Measurements from ENCODE around the gene CST7. TPM values are rescaled to one million over a fixed set of nuclear protein-coding genes. Genes with fewer than 3 reads are reported as not detected.
A peak's percentile ranks its signal among the peaks of the same experiment; 100 is the strongest.

The CST7 gene
- total RNA-seq, 2 experiments from 2014 or later, result 81.8 to 83.1 TPM

GRCh38 chr20:24987244-24987643, 38.2 kb downstream of the CST7 start:
- POLR2A ChIA-PET, result no interaction called here
- Mint-ChIP-seq H3K36me3 (peaks cover 24% of the 10 kb centered on the region), H3K27ac (peak overlapping the region; percentile 47), H3K4me3 (no peak overlapping the region), H3K4me1 (ENCODE audit: low read depth) (peaks cover 71% of the 10 kb centered on the region), H3K9me3 (no peaks in the 10 kb centered on the region), H3K27me3 (no peaks in the 10 kb centered on the region)
- intact Hi-C loops (cut with micrococcal nuclease), result no loop called here
- CTCF ChIA-PET, result interaction anchor here (0.6 kb wide), 1 partner anchor 36 kb away, joined by 3 read pairs; no protein-coding TSS in a partner anchor
- DNase-seq, result peak; percentile 34

DNA sequence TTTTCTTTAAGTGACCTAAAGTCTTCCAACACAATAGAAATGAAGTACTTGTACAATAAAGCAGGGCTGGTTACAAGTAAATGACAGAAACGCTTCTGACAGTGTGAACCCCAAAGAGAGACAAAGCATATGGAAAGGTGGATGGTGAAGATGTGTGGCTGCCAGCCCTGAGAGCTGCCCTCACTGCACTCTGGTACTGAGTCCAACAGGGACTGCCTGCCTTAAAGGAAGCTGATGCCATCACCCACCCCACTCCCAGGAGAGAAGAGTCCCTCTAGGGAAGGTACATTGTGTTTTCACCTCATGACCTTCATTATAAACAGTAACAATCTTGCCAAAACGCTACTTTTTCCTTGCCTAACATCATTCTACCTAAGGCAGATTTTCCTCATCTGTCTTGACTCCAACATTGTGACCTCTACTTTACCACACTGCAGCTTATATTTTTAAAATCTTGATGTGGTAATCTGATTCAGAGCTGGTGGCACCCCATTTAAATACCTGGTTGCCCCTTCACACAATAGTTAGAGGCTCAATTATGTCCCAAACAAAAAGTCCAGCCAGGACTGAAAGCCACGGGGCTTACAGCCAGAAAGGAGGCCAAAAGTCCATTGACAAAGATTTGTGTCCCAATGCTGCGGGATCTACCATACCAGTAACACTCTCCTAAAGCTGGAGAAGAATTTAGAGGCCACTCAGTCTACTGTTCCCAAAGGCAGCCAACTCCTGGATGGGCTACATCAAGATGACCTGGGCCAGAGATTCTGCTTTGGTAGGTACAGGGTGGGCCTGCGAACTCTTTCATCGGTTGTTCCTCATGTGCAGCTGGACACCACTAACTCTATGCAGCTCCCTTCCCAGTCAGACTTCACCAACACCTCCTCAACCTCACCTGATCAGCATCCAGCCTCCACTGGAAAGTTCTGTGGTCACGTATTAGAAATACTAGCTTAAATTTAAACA, 39.1 kb downstream of the CST7 start:
- POLR2A ChIA-PET, result interaction anchor here (1.0 to 1.2 kb wide), 2 partner anchors 40 to 69 kb away, joined by 3 to 5 read pairs; partner anchors contain the start of gene ACSS1

GRCh38 chr20:24989162-24989561, 40.1 kb downstream of the CST7 start:
- DNase-seq, result no peak
- H3K9me3 Mint-ChIP-seq, result no peaks in the 10 kb centered on the region
- intact Hi-C loops (cut with micrococcal nuclease), result no loop called here
- H3K4me3 Mint-ChIP-seq, result no peak overlapping the region
- H3K4me1 Mint-ChIP-seq (ENCODE audit: low read depth), result peaks cover 80% of the 10 kb centered on the region
- ChIA-PET POLR2A (interaction anchor here (1.0 to 1.2 kb wide), 2 partner anchors 41 to 68 kb away, joined by 3 to 5 read pairs; partner anchors contain the start of gene ACSS1), CTCF (interaction anchor here (0.7 kb wide), 1 partner anchor 394 kb away, joined by 3 read pairs; no protein-coding TSS in a partner anchor)
- H3K27me3 Mint-ChIP-seq, result no peaks in the 10 kb centered on the region
- H3K27ac Mint-ChIP-seq, result no peak overlapping the region
- peaks cover 7% of the 10 kb centered on the region for H3K36me3 Mint-ChIP-seq

More for the DNA sequence above, 39.1 kb downstream of the CST7 start:
- Mint-ChIP-seq H3K4me3 (no peak overlapping the region), H3K36me3 (peaks cover 15% of the 10 kb centered on the region), H3K27me3 (no peaks in the 10 kb centered on the region), H3K9me3 (no peaks in the 10 kb centered on the region), H3K4me1 (ENCODE audit: low read depth) (peaks cover 72% of the 10 kb centered on the region), H3K27ac (peak overlapping the region; percentile 9)
- CTCF ChIA-PET, result no interaction called here
- intact Hi-C loops (cut with micrococcal nuclease), result no loop called here
- DNase-seq, result no peak

DNA sequence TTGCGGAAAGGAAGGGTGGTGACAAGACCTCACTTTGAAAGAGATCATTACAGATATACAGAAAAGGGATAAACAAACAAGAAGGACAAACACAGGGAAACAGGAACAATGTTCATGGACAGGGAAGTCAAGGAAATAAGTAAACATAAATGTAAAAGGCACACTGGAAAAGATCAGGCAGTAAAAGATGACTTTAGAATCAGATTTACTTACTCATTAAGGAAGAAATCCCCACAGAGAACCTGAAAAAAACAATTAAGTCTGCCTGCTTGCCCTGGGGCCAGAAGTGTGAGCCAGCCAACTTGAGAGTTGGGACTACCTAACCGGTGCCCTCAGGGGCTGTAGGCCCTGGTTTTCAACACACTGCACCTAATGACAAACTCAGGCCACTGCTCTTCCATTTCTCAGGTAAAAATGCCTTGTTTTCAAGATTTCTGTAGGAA, 41.8 kb downstream of the CST7 start:
- peak overlapping the region; percentile 95 for H3K4me3 Mint-ChIP-seq
- DNase-seq, result no peak
- ChIA-PET CTCF (no interaction called here), POLR2A (no interaction called here)
- intact Hi-C loops (cut with micrococcal nuclease), result loop anchor here (5.0 to 10.0 kb wide), 2 partner anchors 324 to 401 kb away; partner anchors contain the start of gene ABHD12
- H3K4me1 Mint-ChIP-seq (ENCODE audit: low read depth), result peaks cover 73% of the 10 kb centered on the region
- H3K36me3 Mint-ChIP-seq, result peaks cover 6% of the 10 kb centered on the region
- no peak overlapping the region for H3K27ac Mint-ChIP-seq
- no peaks in the 10 kb centered on the region for H3K9me3 Mint-ChIP-seq
- H3K27me3 Mint-ChIP-seq, result no peaks in the 10 kb centered on the region

DNA sequence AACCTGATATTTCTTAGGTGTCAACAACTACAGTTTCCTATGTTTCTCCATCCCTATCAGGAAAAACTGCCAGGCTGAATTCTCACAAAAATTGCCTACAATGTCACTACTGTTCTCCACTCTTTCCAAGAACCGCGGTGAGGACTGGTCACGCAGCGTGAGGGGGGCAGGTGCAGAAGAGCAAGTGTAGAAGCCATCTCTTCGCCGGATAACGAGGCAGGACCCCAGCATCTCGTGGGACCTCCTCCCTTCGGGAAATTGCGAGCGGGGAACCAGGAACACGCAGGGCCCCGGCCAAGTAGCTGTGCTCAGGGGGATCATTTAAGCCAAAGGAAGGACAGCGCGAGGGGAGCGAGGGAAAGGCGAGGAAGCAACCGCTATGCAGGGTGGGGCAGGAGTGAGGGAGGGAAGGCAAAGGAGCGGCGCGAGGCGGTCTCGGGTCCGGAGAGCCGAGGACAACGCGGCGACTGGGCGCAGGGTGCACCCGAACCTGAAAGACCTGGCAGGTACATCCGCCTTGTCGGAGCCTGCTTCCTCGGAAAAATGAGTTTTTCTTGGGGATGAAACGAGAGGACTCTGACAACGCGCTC, 42.9 kb downstream of the CST7 start:
- Mint-ChIP-seq H3K27ac (peak overlapping the region; percentile 87), H3K27me3 (no peaks in the 10 kb centered on the region), H3K9me3 (no peaks in the 10 kb centered on the region), H3K4me3 (peak overlapping the region; percentile 95), H3K4me1 (ENCODE audit: low read depth) (peaks cover 61% of the 10 kb centered on the region), H3K36me3 (peaks cover 6% of the 10 kb centered on the region)
- peak; percentile 36 for DNase-seq
- CTCF ChIA-PET, result interaction anchor here (0.6 to 4.7 kb wide), 3 partner anchors 66 to 203 kb away, joined by 3 to 92 read pairs (median 4); no protein-coding TSS in a partner anchor
- POLR2A ChIA-PET, result interaction anchor here (1.3 kb wide), 1 partner anchor 255 kb away, joined by 3 read pairs; no protein-coding TSS in a partner anchor
- intact Hi-C loops (cut with micrococcal nuclease), result loop anchor here (1.0 to 10.0 kb wide), 9 partner anchors 43 to 705 kb away; partner anchors contain the start of genes ABHD12, ACSS1, CST7 and ENTPD6

- Mint-ChIP-seq H3K4me3 (peak within 1 kb of the TSS; percentile 95), H3K27ac (peak within 1 kb of the TSS; percentile 87), H3K4me1 (ENCODE audit: low read depth) (peaks cover 54% of the 10 kb centered on the region), H3K36me3 (peaks cover 3% of the 10 kb centered on the region), H3K27me3 (no peaks in the 10 kb centered on the region), H3K9me3 (no peaks in the 10 kb centered on the region)
- POLR2A ChIA-PET, result interaction anchor here (0.8 to 1.3 kb wide), 2 partner anchors 66 to 255 kb away, joined by 3 read pairs; partner anchors contain the start of gene ACSS1
- CTCF ChIA-PET, result interaction anchor here (0.8 to 4.7 kb wide), 6 partner anchors 65 to 412 kb away, joined by 3 to 92 read pairs (median 12); partner anchors contain the start of gene ACSS1
- intact Hi-C loops (cut with micrococcal nuclease), result loop anchor here (1.0 to 10.0 kb wide), 9 partner anchors 44 to 704 kb away; partner anchors contain the start of genes ABHD12, ACSS1, CST7 and ENTPD6
- peak; percentile 97 for DNase-seq
Observed at GRCh38 chr20:24992487-24993205, 43.6 kb downstream of the CST7 start, which contains the start of gene APMAP. APMAP (minus strand) TSS chr20:24992751; CDS start chr20:24992688, 63 bp downstream.

DNA sequence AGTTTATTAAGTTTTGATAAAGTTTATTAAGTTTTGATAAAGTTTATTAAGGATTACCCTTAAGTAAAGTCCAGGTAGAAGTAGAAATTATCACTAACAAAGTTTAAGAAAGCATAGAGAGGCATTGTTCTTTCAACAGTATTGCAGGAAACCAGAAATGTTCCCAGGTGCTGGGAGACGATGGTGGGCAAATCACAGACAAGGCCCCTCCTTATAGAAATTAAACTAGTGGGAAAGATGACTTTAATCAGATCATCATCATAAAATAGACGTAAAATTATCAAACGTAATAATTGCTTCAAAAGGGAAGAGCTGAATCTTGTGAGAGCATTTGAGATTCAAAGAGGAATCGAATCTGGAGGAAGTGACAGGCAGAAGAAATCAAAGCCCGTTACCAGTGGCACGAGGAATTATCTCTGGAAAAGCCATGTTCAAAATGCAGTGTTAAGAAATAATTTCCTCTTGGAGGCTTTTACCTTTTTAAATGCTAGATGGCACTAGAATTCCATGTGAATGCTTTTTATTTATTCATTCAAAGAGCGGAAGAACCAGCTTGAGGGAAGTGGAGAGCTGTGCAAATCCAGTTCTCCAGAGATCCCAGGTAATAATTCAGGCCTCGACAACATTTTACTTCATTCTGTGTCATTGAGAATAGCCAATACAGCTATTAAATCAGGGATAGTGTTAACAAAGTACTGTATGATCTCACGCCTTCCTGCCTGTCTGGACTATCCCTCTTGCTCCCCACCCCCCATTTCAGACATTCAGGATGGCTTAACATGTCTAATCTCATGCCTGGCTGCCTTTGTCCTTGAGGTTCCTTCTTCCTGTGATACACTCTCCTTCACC, 44.5 kb downstream of the CST7 start:
- peaks cover 45% of the 10 kb centered on the region for H3K4me1 Mint-ChIP-seq (ENCODE audit: low read depth)
- DNase-seq, result no peak
- ChIA-PET POLR2A (interaction anchor here (0.8 to 1.4 kb wide), 4 partner anchors 65 to 254 kb away, joined by 3 to 6 read pairs (median 3); partner anchors contain the start of gene ACSS1), CTCF (interaction anchor here (0.6 to 4.7 kb wide), 22 partner anchors 39 to 412 kb away, joined by 3 to 92 read pairs (median 4); partner anchors contain the start of gene ACSS1)
- H3K36me3 Mint-ChIP-seq, result peaks cover 3% of the 10 kb centered on the region
- no peaks in the 10 kb centered on the region for H3K9me3 Mint-ChIP-seq
- no peaks in the 10 kb centered on the region for H3K27me3 Mint-ChIP-seq
- intact Hi-C loops (cut with micrococcal nuclease), result loop anchor here (2.0 to 10.0 kb wide), 8 partner anchors 45 to 703 kb away; partner anchors contain the start of genes ABHD12, CST7, ENTPD6 and GINS1
- H3K27ac Mint-ChIP-seq, result peak overlapping the region; percentile 87
- H3K4me3 Mint-ChIP-seq, result peak overlapping the region; percentile 95

GRCh38 chr20:24994186-24994465, 45.1 kb downstream of the CST7 start:
- ChIA-PET CTCF (interaction anchor here (0.6 to 4.7 kb wide), 21 partner anchors 39 to 411 kb away, joined by 3 to 92 read pairs (median 4); partner anchors contain the start of gene ACSS1), POLR2A (interaction anchor here (1.0 to 1.4 kb wide), 2 partner anchors 65 to 71 kb away, joined by 3 to 6 read pairs; no protein-coding TSS in a partner anchor)
- H3K4me1 Mint-ChIP-seq (ENCODE audit: low read depth), result peaks cover 40% of the 10 kb centered on the region
- no peaks in the 10 kb centered on the region for H3K9me3 Mint-ChIP-seq
- peak overlapping the region; percentile 4 for H3K27ac Mint-ChIP-seq
- H3K36me3 Mint-ChIP-seq, result peaks cover 3% of the 10 kb centered on the region
- intact Hi-C loops (cut with micrococcal nuclease), result loop anchor here (5.0 to 10.0 kb wide), 2 partner anchors 321 to 398 kb away; partner anchors contain the start of gene ABHD12
- H3K4me3 Mint-ChIP-seq, result no peak overlapping the region
- H3K27me3 Mint-ChIP-seq, result no peaks in the 10 kb centered on the region
- DNase-seq, result no peak

DNA sequence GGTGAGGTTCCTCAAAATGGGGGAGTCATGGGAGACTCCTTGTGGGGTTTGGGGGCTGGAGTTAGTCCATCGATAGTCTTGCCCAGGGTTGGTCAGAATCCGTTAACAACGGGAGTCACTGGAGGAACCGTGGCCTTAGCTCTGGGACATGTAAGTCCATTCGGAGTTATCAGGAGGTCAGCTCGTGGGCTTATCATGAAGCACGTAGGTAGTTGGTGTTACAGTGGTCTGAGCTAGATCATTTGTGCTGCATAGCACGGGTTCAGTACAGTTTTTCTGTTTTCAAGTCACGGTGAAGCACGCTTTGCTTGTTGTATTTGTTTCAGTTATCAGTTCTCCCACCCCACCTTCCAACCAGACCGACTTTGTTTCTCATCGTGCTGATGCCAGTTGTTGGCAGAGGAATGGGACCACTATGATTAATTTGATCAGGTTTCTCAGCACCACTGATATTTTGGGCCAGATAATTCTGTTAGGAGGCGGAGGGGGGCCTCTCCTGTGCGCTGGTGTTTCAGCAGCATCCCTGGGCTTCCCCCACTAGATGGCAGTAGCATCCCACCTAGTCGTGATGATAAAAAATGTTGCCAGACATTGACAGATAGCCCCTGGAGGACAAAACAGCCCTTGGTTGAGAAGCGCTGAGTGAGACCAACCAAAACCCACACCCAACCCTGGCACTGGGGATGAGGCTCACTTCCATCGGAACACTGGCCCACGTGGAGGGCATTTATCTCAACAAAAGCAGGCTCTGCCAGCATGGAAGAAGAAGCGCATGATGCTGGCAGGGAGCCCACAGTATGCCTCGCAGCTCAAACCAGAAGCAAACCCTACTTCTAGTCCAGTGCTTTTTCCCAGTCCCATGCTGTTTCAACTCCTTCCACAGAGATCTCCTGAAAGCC, 45.6 kb downstream of the CST7 start:
- POLR2A ChIA-PET, result interaction anchor here (0.5 to 1.4 kb wide), 3 partner anchors 65 to 94 kb away, joined by 3 to 6 read pairs (median 3); no protein-coding TSS in a partner anchor
- peaks cover 3% of the 10 kb centered on the region for H3K36me3 Mint-ChIP-seq
- CTCF ChIA-PET, result interaction anchor here (0.6 to 4.7 kb wide), 25 partner anchors 15 to 410 kb away, joined by 3 to 92 read pairs (median 4); partner anchors contain the start of gene ACSS1
- peak; percentile 88 for DNase-seq
- H3K4me1 Mint-ChIP-seq (ENCODE audit: low read depth), result peaks cover 37% of the 10 kb centered on the region
- no peaks in the 10 kb centered on the region for H3K27me3 Mint-ChIP-seq
- H3K9me3 Mint-ChIP-seq, result no peaks in the 10 kb centered on the region
- no peak overlapping the region for H3K27ac Mint-ChIP-seq
- intact Hi-C loops (cut with micrococcal nuclease), result loop anchor here (1.0 to 10.0 kb wide), 4 partner anchors 71 to 398 kb away; partner anchors contain the start of gene ABHD12
- no peak overlapping the region for H3K4me3 Mint-ChIP-seq
